Left ventricle myocardium inferior (tissue), 1 donor: ENCODE measurements around the gene GLO1. TPM values are rescaled to one million over a fixed set of nuclear protein-coding genes. Genes with fewer than 3 reads are reported as not detected.

Source experiments
- DNase-seq: peaks from one replicate; pipeline ENCODE4 v3.0.0-alpha.2; 2020
- H3K27ac ChIP-seq: fragments of 200-600 bp; replicated peaks from 2 replicates; pipeline ENCODE4 v1.8.0; 2021
- H3K27me3 ChIP-seq: fragments of 200-600 bp; 2 replicates; pipeline ENCODE4 v1.8.0; 2021; ENCODE audit warnings: low read depth
- H3K36me3 ChIP-seq: fragments of 200-600 bp; 2 replicates; pipeline ENCODE4 v1.8.0; 2021
- H3K4me1 ChIP-seq: fragments of 200-600 bp; 2 replicates; pipeline ENCODE4 v1.8.0; 2021
- H3K4me3 ChIP-seq: fragments of 200-600 bp; 2 replicates; pipeline ENCODE4 v1.8.0; 2021; ENCODE audit warnings: mild to moderate bottlenecking, moderate library complexity
- H3K9me3 ChIP-seq: fragments of 200-600 bp; replicated peaks from 2 replicates; pipeline ENCODE4 v1.8.0; 2021
- CTCF ChIP-seq: fragments of 200-600 bp; IDR thresholded peaks from 2 replicates; pipeline ENCODE4 v1.8.0; 2021; ENCODE audit warnings: antibody characterized with exemption, mild to moderate bottlenecking, borderline replicate concordance
- intact Hi-C: fragments of 100-400 bp; cut with micrococcal nuclease; formaldehyde crosslinking; loops from one replicate; pipeline ENCODE4 v1.11.0; 2022
- total RNA-seq: library from RNA; stranded (reverse); fragmentation: NEBNext Ultra II Directional; extraction: Animal tissue kit (Norgen Biotek cat#: 25700); gene quantifications from one replicate; pipeline ENCODE4 v1.2.1, GENCODE V29; 2021
- donor health status: DM: no; HTN: yes; CAD: no; lungs with severe emphysema.

The GLO1 gene
- total RNA-seq, 1 donor from 2014 or later: 84.6 TPM

GRCh38 chr6:38723783-38724182 lies 20.8 kb upstream of the GLO1 start:
- TF ChIP-seq CTCF: no peak
- peaks cover 33% of the 10 kb centered on the region for H3K27me3 ChIP-seq
- H3K27ac ChIP-seq: no peak overlapping the region
- intact Hi-C loops: no loop called here
- peaks cover 7% of the 10 kb centered on the region for H3K9me3 ChIP-seq
- DNase-seq: no peak
- H3K4me1 ChIP-seq: no peaks in the 10 kb centered on the region
- H3K4me3 ChIP-seq: no peak overlapping the region
- no peaks in the 10 kb centered on the region for H3K36me3 ChIP-seq

GRCh38 chr6:38722727-38723334 lies 19.9 kb upstream of the GLO1 start:
- Histone ChIP-seq H3K27ac (no peak overlapping the region), H3K36me3 (no peaks in the 10 kb centered on the region), H3K4me1 (no peaks in the 10 kb centered on the region), H3K9me3 (peaks cover 7% of the 10 kb centered on the region), H3K27me3 (peaks cover 43% of the 10 kb centered on the region), H3K4me3 (no peak overlapping the region)
- intact Hi-C loops: no loop called here
- no peak for TF ChIP-seq CTCF
- no peak for DNase-seq

GRCh38 chr6:38722038-38722437 lies 19.1 kb upstream of the GLO1 start:
- TF ChIP-seq CTCF: no peak
- Histone ChIP-seq H3K4me3 (no peak overlapping the region), H3K27ac (no peak overlapping the region), H3K9me3 (peaks cover 7% of the 10 kb centered on the region), H3K36me3 (no peaks in the 10 kb centered on the region), H3K4me1 (no peaks in the 10 kb centered on the region), H3K27me3 (peaks cover 51% of the 10 kb centered on the region)
- no peak for DNase-seq
- intact Hi-C loops: no loop called here

- intact Hi-C loops: no loop called here
These were observed 17.4 kb upstream of the GLO1 start for GRCh38 chr6:38720295-38720694.

GRCh38 chr6:38719358-38719757 lies 16.4 kb upstream of the GLO1 start:
- TF ChIP-seq CTCF: no peak
- Histone ChIP-seq H3K9me3 (peaks cover 7% of the 10 kb centered on the region), H3K27me3 (peaks cover 78% of the 10 kb centered on the region), H3K4me3 (no peak overlapping the region), H3K36me3 (no peaks in the 10 kb centered on the region), H3K27ac (no peak overlapping the region), H3K4me1 (peaks cover 8% of the 10 kb centered on the region)
- DNase-seq: no peak
- intact Hi-C loops: no loop called here

More at GRCh38 chr6:38720295-38720694, 17.4 kb upstream of the GLO1 start:
- Histone ChIP-seq H3K27me3 (peaks cover 68% of the 10 kb centered on the region), H3K4me1 (peaks cover 2% of the 10 kb centered on the region), H3K9me3 (peaks cover 7% of the 10 kb centered on the region), H3K4me3 (no peak overlapping the region), H3K36me3 (no peaks in the 10 kb centered on the region), H3K27ac (no peak overlapping the region)
- TF ChIP-seq CTCF: no peak
- no peak for DNase-seq
